K562 (cell line): ENCODE measurements around the gene GPR75.

Source experiments
- FOXA1 ChIP-seq: fragments of 450-650 bp; IDR thresholded peaks from 2 replicates; pipeline ENCODE4 v1.6.1; 2016; ENCODE audit warnings: mild to moderate bottlenecking, borderline replicate concordance
- LEF1 ChIP-seq: fragments of 450-650 bp; IDR thresholded peaks from 2 replicates; pipeline ENCODE4 v1.6.1; 2016; ENCODE audit warnings: mild to moderate bottlenecking
- NCOR1 ChIP-seq: fragments of 450-650 bp; IDR thresholded peaks from 2 replicates; pipeline ENCODE4 v1.6.1; 2016; ENCODE audit warnings: mild to moderate bottlenecking, moderate library complexity
- NFYB ChIP-seq: IDR thresholded peaks from 2 replicates; pipeline ENCODE4 v1.6.1; 2011; ENCODE audit warnings: mild to moderate bottlenecking, moderate library complexity; ENCODE audit not compliant: insufficient read length; ENCODE audit errors: extremely low read depth
- POLR2A ChIP-seq: fragments of 450-650 bp; conservative IDR thresholded peaks from 2 replicates; pipeline ENCODE4 v1.6.1; 2016
- U2AF2 ChIP-seq: fragments of 200-400 bp; formaldehyde crosslinking; optimal IDR thresholded peaks from 2 replicates; pipeline ENCODE3; 2017; ENCODE audit warnings: low read depth, mild to moderate bottlenecking, low read length
- ZSCAN29 ChIP-seq: fragments of 450-650 bp; IDR thresholded peaks from 2 replicates; pipeline ENCODE4 v1.6.1; 2017
- TF ChIP-seq, protein P1 (sequence below), 3 experiments: IDR thresholded peaks in 2 of 3; conservative IDR thresholded peaks in 1 of 3; 2 replicates each; pipeline ENCODE4 v1.5.1; 2011 to 2012; ENCODE audit warnings: low read length in 3 of 3, mild to moderate bottlenecking in 3 of 3, control low read depth in 2 of 3, improper control_type of control experiment in 1 of 3, inconsistent platforms in 1 of 3, low read depth in 1 of 3, mixed read lengths in 1 of 3, moderate library complexity in 1 of 3; ENCODE audit not compliant: insufficient read depth in 2 of 3
- TF ChIP-seq, protein P2 (sequence below), 2 experiments: fragments of 450-650 bp; conservative IDR thresholded peaks; 2 replicates each; pipeline ENCODE4 v1.6.1; 2017; ENCODE audit warnings: mild to moderate bottlenecking in 2 of 2, moderate library complexity in 2 of 2

DNA sequence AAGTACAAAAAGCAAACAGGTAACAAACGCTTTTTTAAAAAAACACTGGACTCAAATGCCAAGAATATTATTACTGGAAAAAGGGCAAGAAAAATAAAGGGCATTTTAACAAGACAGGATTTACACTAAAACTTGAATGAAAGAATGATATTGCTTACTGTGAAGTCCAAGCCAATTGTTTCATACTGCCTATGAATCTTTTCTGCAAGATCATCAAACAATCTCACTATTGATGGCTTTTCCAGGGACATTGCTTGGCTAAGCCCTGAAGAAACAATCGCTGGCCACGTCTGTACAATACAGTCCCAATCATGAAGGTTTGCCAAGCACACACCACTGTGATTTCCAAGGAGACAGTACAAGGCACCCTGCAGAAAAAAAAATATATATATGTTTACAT lies 41.4 kb upstream of the GPR75 start:
- TF ChIP-seq, protein P1, sequence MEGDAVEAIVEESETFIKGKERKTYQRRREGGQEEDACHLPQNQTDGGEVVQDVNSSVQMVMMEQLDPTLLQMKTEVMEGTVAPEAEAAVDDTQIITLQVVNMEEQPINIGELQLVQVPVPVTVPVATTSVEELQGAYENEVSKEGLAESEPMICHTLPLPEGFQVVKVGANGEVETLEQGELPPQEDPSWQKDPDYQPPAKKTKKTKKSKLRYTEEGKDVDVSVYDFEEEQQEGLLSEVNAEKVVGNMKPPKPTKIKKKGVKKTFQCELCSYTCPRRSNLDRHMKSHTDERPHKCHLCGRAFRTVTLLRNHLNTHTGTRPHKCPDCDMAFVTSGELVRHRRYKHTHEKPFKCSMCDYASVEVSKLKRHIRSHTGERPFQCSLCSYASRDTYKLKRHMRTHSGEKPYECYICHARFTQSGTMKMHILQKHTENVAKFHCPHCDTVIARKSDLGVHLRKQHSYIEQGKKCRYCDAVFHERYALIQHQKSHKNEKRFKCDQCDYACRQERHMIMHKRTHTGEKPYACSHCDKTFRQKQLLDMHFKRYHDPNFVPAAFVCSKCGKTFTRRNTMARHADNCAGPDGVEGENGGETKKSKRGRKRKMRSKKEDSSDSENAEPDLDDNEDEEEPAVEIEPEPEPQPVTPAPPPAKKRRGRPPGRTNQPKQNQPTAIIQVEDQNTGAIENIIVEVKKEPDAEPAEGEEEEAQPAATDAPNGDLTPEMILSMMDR (IDR thresholded peaks at IDR 0.05 in 2 of 3, conservative IDR thresholded peaks at IDR 0.05 in 1 of 3; ENCODE audit: insufficient read depth in 2 of 3, low read depth in 1 of 3, low read length in 3 of 3): no peak
- no peak for TF ChIP-seq NFYB
- TF ChIP-seq ZSCAN29: no peak
- TF ChIP-seq, protein P2, sequence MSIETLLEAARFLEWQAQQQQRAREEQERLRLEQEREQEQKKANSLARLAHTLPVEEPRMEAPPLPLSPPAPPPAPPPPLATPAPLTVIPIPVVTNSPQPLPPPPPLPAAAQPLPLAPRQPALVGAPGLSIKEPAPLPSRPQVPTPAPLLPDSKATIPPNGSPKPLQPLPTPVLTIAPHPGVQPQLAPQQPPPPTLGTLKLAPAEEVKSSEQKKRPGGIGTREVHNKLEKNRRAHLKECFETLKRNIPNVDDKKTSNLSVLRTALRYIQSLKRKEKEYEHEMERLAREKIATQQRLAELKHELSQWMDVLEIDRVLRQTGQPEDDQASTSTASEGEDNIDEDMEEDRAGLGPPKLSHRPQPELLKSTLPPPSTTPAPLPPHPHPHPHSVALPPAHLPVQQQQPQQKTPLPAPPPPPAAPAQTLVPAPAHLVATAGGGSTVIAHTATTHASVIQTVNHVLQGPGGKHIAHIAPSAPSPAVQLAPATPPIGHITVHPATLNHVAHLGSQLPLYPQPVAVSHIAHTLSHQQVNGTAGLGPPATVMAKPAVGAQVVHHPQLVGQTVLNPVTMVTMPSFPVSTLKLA (conservative IDR thresholded peaks at IDR 0.05): no peak
- no peak for TF ChIP-seq LEF1
- no peak for TF ChIP-seq U2AF2
- TF ChIP-seq POLR2A: no peak
- no peak for TF ChIP-seq NCOR1
- no peak for TF ChIP-seq FOXA1
